PC-3 (cell line): ENCODE data around the gene PELI1. TPM values are rescaled to one million over a fixed set of nuclear protein-coding genes. Genes with fewer than 3 reads are reported as not detected.

ENCODE experiments used
- ATAC-seq: fragments of 200-7000 bp; cut with Tn5 transposase; 2 replicates; pipeline ENCODE4 v1.9.1; 2020; ENCODE audit warnings: mild to moderate bottlenecking, moderate library complexity
- Bru-seq: library from RNA; stranded (reverse); fragments of 400-500 nt; gene quantifications from one replicate; lab custom pipeline; 2021; lab: Mats Ljungman, UMichigan
- BruChase-seq, 2 experiments: library from RNA; stranded (reverse); fragments of 400-500 nt; gene quantifications; one replicate each; lab custom pipeline; 2021; lab: Mats Ljungman, UMichigan
- BruUV-seq: library from RNA; stranded (reverse); fragments of 400-500 nt; replicated peaks from 2 replicates; lab custom pipeline; 2021; lab: Mats Ljungman, UMichigan
- CTCF ChIA-PET: fragments of 300-600 bp; sonication (Branson Sonifier 250); formaldehyde crosslinking; loops from one replicate; lab custom pipeline; 2022; ENCODE audit warnings: antibody characterized with exemption; lab: Charles Lee
- POLR2A ChIA-PET: fragments of 300-600 bp; sonication (Branson Sonifier 250); formaldehyde crosslinking; loops from one replicate; lab custom pipeline; 2022; ENCODE audit warnings: antibody characterized with exemption; ENCODE audit not compliant: unreplicated experiment; lab: Charles Lee
- DNase-seq: peaks from one replicate; pipeline ENCODE4 v3.0.0-alpha.2; 2015
- H2AFZ ChIP-seq: fragments of 300-600 bp; sonication (generic); 2 replicates; pipeline ENCODE4 v1.6.0; 2016; ENCODE audit warnings: antibody characterized with exemption, low read length
- H3F3A ChIP-seq: fragments of 300-600 bp; sonication (generic); one replicate; pipeline ENCODE4 v1.6.0; 2017; ENCODE audit warnings: antibody characterized with exemption, low read length, control low read depth, mild to moderate bottlenecking; ENCODE audit not compliant: unreplicated experiment
- H3K27ac ChIP-seq: fragments of 300-600 bp; sonication (generic); 2 replicates; pipeline ENCODE4 v1.5.1; 2016; ENCODE audit warnings: mild to moderate bottlenecking, low read length
- H3K27me3 ChIP-seq: fragments of 300-600 bp; sonication (generic); 2 replicates; pipeline ENCODE4 v1.6.1; 2016; ENCODE audit warnings: low read length, mixed read lengths
- H3K36me3 ChIP-seq: fragments of 300-600 bp; sonication (generic); 2 replicates; pipeline ENCODE4 v1.6.1; 2016; ENCODE audit warnings: low read depth, mixed run types, low read length, mixed read lengths
- H3K4me1 ChIP-seq: fragments of 300-600 bp; sonication (generic); 2 replicates; pipeline ENCODE4 v1.5.1; 2016; ENCODE audit warnings: low read length; ENCODE audit not compliant: insufficient read depth
- H3K4me2 ChIP-seq: fragments of 300-600 bp; sonication (generic); 2 replicates; pipeline ENCODE4 v1.6.0; 2016; ENCODE audit warnings: low read length
- H3K4me3 ChIP-seq: fragments of 300-600 bp; sonication (generic); 2 replicates; pipeline ENCODE4 v1.5.1; 2016; ENCODE audit warnings: mild to moderate bottlenecking, low read length, mixed read lengths
- H3K79me2 ChIP-seq: fragments of 300-600 bp; sonication (generic); 2 replicates; pipeline ENCODE4 v1.6.1; 2017; ENCODE audit warnings: low read length, mixed read lengths
- H3K9ac ChIP-seq: fragments of 300-600 bp; sonication (generic); 2 replicates; pipeline ENCODE4 v1.6.0; 2016; ENCODE audit warnings: mild to moderate bottlenecking, low read length
- H3K9me2 ChIP-seq: fragments of 300-600 bp; sonication (generic); replicated peaks from 2 replicates; pipeline ENCODE4 v1.6.1; 2016; ENCODE audit warnings: mixed run types, low read length, mixed read lengths
- H3K9me3 ChIP-seq: fragments of 300-600 bp; sonication (generic); 2 replicates; pipeline ENCODE4 v1.6.1; 2016; ENCODE audit warnings: low read length, mixed read lengths
- H4K20me1 ChIP-seq: fragments of 300-600 bp; sonication (generic); 2 replicates; pipeline ENCODE4 v1.6.1; 2016; ENCODE audit warnings: low read length, mixed read lengths
- EZH2 ChIP-seq: fragments of 300-600 bp; sonication (generic); IDR thresholded peaks from one replicate; pipeline ENCODE4 v1.6.1; 2017; ENCODE audit warnings: antibody characterized with exemption, mild to moderate bottlenecking, low read length; ENCODE audit not compliant: unreplicated experiment
- EZH2phosphoT487 ChIP-seq: fragments of 300-600 bp; sonication (generic); IDR thresholded peaks from 2 replicates; pipeline ENCODE4 v1.6.1; 2018; ENCODE audit warnings: mild to moderate bottlenecking, antibody characterized with exemption, low read length, borderline replicate concordance
- intact Hi-C: fragments of 100-400 bp; cut with micrococcal nuclease; formaldehyde crosslinking; loops from 2 replicates; pipeline ENCODE4 v1.9.0; 2023
- long read RNA-seq: library from polyadenylated mRNA; unstranded; transcript quantifications from one replicate; pipeline ENCODE4 v2.0.0, GENCODE V29; 2021; ENCODE audit not compliant: unreplicated experiment
- total RNA-seq: library from RNA; depleted of rRNA; stranded (reverse); fragments of >200 nt; gene quantifications from 2 replicates; pipeline ENCODE4 v1.2.3, GENCODE V29; 2014; rRNA removed
- TF ChIP-seq, protein P1 (sequence below): fragments of 300-600 bp; sonication (generic); conservative IDR thresholded peaks from 2 replicates; pipeline ENCODE4 v1.5.1; 2017; ENCODE audit warnings: antibody characterized with exemption, low read depth, mild to moderate bottlenecking, low read length

PELI1 gene, protein sequence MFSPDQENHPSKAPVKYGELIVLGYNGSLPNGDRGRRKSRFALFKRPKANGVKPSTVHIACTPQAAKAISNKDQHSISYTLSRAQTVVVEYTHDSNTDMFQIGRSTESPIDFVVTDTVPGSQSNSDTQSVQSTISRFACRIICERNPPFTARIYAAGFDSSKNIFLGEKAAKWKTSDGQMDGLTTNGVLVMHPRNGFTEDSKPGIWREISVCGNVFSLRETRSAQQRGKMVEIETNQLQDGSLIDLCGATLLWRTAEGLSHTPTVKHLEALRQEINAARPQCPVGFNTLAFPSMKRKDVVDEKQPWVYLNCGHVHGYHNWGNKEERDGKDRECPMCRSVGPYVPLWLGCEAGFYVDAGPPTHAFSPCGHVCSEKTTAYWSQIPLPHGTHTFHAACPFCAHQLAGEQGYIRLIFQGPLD
- 5.6 and 10.4 TPM in 2 replicates for total RNA-seq
- Bru-seq, nascent RNA, result percentile 61 among the genes with signal in this experiment
- BruChase-seq, experiment 1, labeled RNA remaining after a 6-hour chase, result percentile 56 among the genes with signal in this experiment
- percentile 59 among the genes with signal in this experiment for BruChase-seq, experiment 2, labeled RNA remaining after a 2-hour chase
- long read RNA-seq, transcript PELI1-201 (7 exons, 3,750 nt), result major isoform, 17 of 22 reads
- long read RNA-seq, partial matches to known transcripts, result 1 of 22 reads
- long read RNA-seq, other reads (novel, unspliced or antisense), result 4 of 22 reads

DNA sequence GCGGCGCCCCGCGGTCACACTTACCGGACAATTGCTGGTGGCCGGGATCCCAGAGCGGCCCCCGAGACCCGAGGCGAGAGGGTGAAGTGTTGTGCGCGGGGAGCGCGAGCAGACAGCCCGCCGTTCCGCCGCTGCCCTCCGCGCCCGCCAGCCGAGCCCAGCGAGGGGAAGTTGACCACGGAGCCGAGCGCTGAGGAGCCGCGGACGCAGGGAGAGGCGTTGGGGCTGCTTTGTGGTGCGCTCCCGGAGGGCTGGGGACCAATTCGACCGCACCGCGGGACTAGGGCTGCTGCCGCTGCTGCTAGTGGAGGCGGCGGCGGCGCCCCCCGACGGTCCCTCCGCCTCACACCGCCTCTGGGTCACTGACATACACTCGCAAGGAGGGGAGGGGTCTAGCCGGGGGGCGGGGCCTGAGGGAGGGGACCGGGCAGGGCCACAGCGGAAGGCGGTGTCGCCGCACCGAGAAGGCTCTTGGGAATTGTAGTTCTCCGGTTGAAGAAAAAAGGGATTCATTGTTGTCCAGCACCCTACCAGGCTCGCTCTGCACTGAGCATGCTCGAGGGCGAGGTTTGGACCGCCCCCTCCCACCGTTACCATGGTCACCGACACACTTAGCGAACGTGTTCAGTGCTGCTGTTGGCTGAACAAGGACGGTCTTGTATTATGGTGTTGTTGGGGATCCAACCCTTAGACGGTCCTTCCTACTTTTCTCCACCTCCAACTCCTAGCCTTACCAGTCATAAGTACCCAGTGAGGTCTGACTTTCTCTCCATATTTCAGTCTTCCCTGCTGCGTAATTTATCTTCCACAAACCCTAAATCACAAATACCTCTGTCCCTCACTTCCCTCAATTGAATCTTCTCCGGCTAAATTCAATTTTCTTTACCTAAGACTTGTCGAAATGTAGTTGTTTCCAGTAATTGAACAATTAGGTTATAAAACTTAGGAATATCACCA is at the start of gene PELI1:
Gene PELI1 (minus strand): TSS at position 364 of the 957 bp plus-strand sequence. CDS start 36,110 bp downstream, outside the sequence.
- POLR2A ChIA-PET, result no interaction called here
- Histone ChIP-seq H3K9me2 (no peaks in the 10 kb centered on the region), H4K20me1 (no peaks in the 10 kb centered on the region), H3K4me3 (peak within 1 kb of the TSS; percentile 90), H3K27ac (no peak within 1 kb of the TSS), H2AFZ (peak within 1 kb of the TSS; percentile 88), H3F3A (no peaks in the 10 kb centered on the region), H3K9me3 (no peaks in the 10 kb centered on the region), H3K36me3 (no peaks in the 10 kb centered on the region), H3K4me1 (peaks cover 18% of the 10 kb centered on the region; the same call in 1 of the 2 replicates), H3K9ac (peak within 1 kb of the TSS; percentile 47), H3K79me2 (peaks cover 22% of the 10 kb centered on the region), H3K4me2 (peak within 1 kb of the TSS; percentile 88), H3K27me3 (no peaks in the 10 kb centered on the region)
- CTCF ChIA-PET, result no interaction called here
- TF ChIP-seq EZH2 (no peak), EZH2phosphoT487 (no peak)
- TF ChIP-seq, protein P1, sequence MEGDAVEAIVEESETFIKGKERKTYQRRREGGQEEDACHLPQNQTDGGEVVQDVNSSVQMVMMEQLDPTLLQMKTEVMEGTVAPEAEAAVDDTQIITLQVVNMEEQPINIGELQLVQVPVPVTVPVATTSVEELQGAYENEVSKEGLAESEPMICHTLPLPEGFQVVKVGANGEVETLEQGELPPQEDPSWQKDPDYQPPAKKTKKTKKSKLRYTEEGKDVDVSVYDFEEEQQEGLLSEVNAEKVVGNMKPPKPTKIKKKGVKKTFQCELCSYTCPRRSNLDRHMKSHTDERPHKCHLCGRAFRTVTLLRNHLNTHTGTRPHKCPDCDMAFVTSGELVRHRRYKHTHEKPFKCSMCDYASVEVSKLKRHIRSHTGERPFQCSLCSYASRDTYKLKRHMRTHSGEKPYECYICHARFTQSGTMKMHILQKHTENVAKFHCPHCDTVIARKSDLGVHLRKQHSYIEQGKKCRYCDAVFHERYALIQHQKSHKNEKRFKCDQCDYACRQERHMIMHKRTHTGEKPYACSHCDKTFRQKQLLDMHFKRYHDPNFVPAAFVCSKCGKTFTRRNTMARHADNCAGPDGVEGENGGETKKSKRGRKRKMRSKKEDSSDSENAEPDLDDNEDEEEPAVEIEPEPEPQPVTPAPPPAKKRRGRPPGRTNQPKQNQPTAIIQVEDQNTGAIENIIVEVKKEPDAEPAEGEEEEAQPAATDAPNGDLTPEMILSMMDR, result peak; percentile 21; the same call in 1 of the 2 replicates
- peak; percentile 97 for DNase-seq
- intact Hi-C loops, result loop anchor here (1.0 to 5.0 kb wide), 4 partner anchors 59 to 183 kb away; no protein-coding TSS in a partner anchor
- ATAC-seq, result peak; percentile 89
- BruUV-seq, result no TSS peak

DNA sequence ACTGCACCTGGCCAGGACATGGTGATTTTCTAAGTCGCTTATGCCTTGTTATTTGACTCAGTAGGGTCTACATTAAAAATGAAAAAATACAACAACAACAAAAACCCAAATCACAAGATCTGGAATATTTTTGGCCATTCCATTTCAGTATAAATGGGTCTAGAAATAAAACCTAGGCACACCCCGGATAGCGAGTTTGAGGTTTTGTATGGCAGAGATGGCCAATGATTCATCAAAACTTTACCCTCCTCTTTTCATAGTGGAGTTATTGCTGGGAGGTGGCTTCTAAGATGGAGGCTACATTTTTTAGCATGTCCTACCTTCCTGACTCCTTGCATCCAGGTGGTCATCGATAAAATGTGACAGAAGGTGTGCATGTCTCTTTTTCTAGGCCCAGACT is 49.3 kb upstream of the PELI1 start:
- ChIA-PET POLR2A (no interaction called here), CTCF (no interaction called here)
- ATAC-seq (no peak), DNase-seq (no peak)
- Histone ChIP-seq H3K9ac (no peak overlapping the region), H3K36me3 (no peaks in the 10 kb centered on the region), H3K4me1 (no peaks in the 10 kb centered on the region), H4K20me1 (no peaks in the 10 kb centered on the region), H3K27me3 (no peaks in the 10 kb centered on the region), H3K27ac (no peak overlapping the region), H3K9me3 (no peaks in the 10 kb centered on the region), H3F3A (no peaks in the 10 kb centered on the region), H3K79me2 (no peaks in the 10 kb centered on the region), H3K9me2 (no peaks in the 10 kb centered on the region), H2AFZ (no peak overlapping the region), H3K4me3 (no peak overlapping the region), H3K4me2 (no peak overlapping the region)
- TF ChIP-seq EZH2phosphoT487 (no peak), EZH2 (no peak)
- TF ChIP-seq, protein P1, result no peak
- intact Hi-C loops, result no loop called here
- no TSS peak for BruUV-seq
